Neutrophil (primary cell): ENCODE measurements around the gene SMOC2.

Source experiments
- H3K27ac ChIP-seq: fragments of 200-600 bp; sonication (generic); 2 replicates; pipeline ENCODE4 v1.5.1; 2016; ENCODE audit warnings: mild to moderate bottlenecking, moderate library complexity
- H3K27me3 ChIP-seq: fragments of 200-600 bp; sonication (generic); 2 replicates; pipeline ENCODE4 v1.6.0; 2016; ENCODE audit warnings: mild to moderate bottlenecking
- H3K36me3 ChIP-seq: fragments of 200-600 bp; sonication (generic); 2 replicates; pipeline ENCODE4 v1.5.1; 2017
- H3K4me1 ChIP-seq, 2 experiments: fragments of 200-600 bp in 1 of 2; sonication (generic) in 1 of 2; 1 replicate in 1 of 2; 2 replicates in 1 of 2; pipeline versions ENCODE4 v1.5.1 to v1.6.1; 2013 to 2016; ENCODE audit warnings: low read depth in 1 of 2, low read length in 1 of 2, mild to moderate bottlenecking in 1 of 2, moderate library complexity in 1 of 2; ENCODE audit not compliant: control insufficient read depth in 1 of 2, insufficient read depth in 1 of 2
- H3K4me3 ChIP-seq, 2 experiments: fragments of 200-600 bp in 1 of 2; sonication (generic) in 1 of 2; 1 replicate in 1 of 2; 2 replicates in 1 of 2; pipeline ENCODE4 v1.5.1; 2013 to 2016; ENCODE audit warnings: low read depth in 1 of 2, low read length in 1 of 2, mild to moderate bottlenecking in 1 of 2, moderate library complexity in 1 of 2
- H3K9me3 ChIP-seq: fragments of 200-600 bp; sonication (generic); 2 replicates; pipeline ENCODE4 v1.5.1; 2016
- CTCF ChIP-seq: fragments of 200-600 bp; sonication (generic); IDR thresholded peaks from 2 replicates; pipeline ENCODE4 v1.5.1; 2016; ENCODE audit warnings: antibody characterized with exemption

The SMOC2 gene

GRCh38 chr6:168440520-168441433, at the start of gene SMOC2:
TSS of gene SMOC2 (plus strand) at chr6:168441184. CDS start at chr6:168441371, 187 bp downstream.
- H3K9me3 ChIP-seq: no peaks in the 10 kb centered on the region
- TF ChIP-seq CTCF: no peak
- H3K36me3 ChIP-seq: no peaks in the 10 kb centered on the region
- H3K4me3 ChIP-seq: no peak within 1 kb of the TSS
- no peak within 1 kb of the TSS for H3K27ac ChIP-seq
- H3K4me1 ChIP-seq: no peaks in the 10 kb centered on the region
- peaks cover 76% of the 10 kb centered on the region for H3K27me3 ChIP-seq

- Histone ChIP-seq H3K27ac (no peak overlapping the region), H3K9me3 (no peaks in the 10 kb centered on the region), H3K4me1 (no peaks in the 10 kb centered on the region), H3K4me3 (no peak overlapping the region), H3K36me3 (no peaks in the 10 kb centered on the region), H3K27me3 (no peaks in the 10 kb centered on the region)
- TF ChIP-seq CTCF: no peak
These were observed 47.7 kb upstream of the SMOC2 start for GRCh38 chr6:168393126-168393870.

- TF ChIP-seq CTCF: no peak
- no peaks in the 10 kb centered on the region for H3K27me3 ChIP-seq
- no peaks in the 10 kb centered on the region for H3K36me3 ChIP-seq
- H3K4me1 ChIP-seq: no peaks in the 10 kb centered on the region
- no peak overlapping the region for H3K27ac ChIP-seq
- no peak overlapping the region for H3K4me3 ChIP-seq
- no peaks in the 10 kb centered on the region for H3K9me3 ChIP-seq
These were observed 46.4 kb upstream of the SMOC2 start for GRCh38 chr6:168394606-168395005.

- no peaks in the 10 kb centered on the region for H3K36me3 ChIP-seq
- no peak overlapping the region for H3K27ac ChIP-seq
- H3K9me3 ChIP-seq: no peaks in the 10 kb centered on the region
- H3K4me3 ChIP-seq: no peak overlapping the region
- no peaks in the 10 kb centered on the region for H3K27me3 ChIP-seq
- H3K4me1 ChIP-seq: no peaks in the 10 kb centered on the region
- TF ChIP-seq CTCF: no peak
These were observed 45.0 kb upstream of the SMOC2 start for GRCh38 chr6:168395983-168396382.

GRCh38 chr6:168396561-168396960, 44.4 kb upstream of the SMOC2 start:
- Histone ChIP-seq H3K27ac (no peak overlapping the region), H3K9me3 (no peaks in the 10 kb centered on the region), H3K36me3 (no peaks in the 10 kb centered on the region), H3K27me3 (no peaks in the 10 kb centered on the region), H3K4me3 (no peak overlapping the region), H3K4me1 (no peaks in the 10 kb centered on the region)
- TF ChIP-seq CTCF: no peak
